Activated CD4-positive, alpha-beta memory T cell treated with anti-CD3 and anti-CD28 coated beads, Interleukin-2, amount 10 ng/mL, durations not matched to agents 7 days and 5 days (primary cell): Measurements from ENCODE around the gene IFI30. TPM values are rescaled to one million over a fixed set of nuclear protein-coding genes. Genes with fewer than 3 reads are reported as not detected.

ENCODE experiments used
- CTCF ChIA-PET: fragments of 350-600 bp; sonication (Branson Sonifier 250); formaldehyde crosslinking; loops from one replicate; lab custom pipeline; 2021; ENCODE audit warnings: antibody characterized with exemption, inconsistent platforms; lab: Charles Lee
- POLR2A ChIA-PET: fragments of 350-600 bp; sonication (Branson Sonifier 250); formaldehyde crosslinking; loops from one replicate; lab custom pipeline; 2021; ENCODE audit warnings: antibody characterized with exemption; lab: Charles Lee
- DNase-seq: peaks from one replicate; pipeline ENCODE4 v3.0.0-alpha.2; 2020
- H3K27ac Mint-ChIP-seq: one replicate; pipeline ENCODE4 v1.8.0; 2021; ENCODE audit warnings: mild to moderate bottlenecking, mixed read lengths
- H3K27me3 Mint-ChIP-seq: one replicate; pipeline ENCODE4 v1.8.0; 2021; ENCODE audit warnings: mixed read lengths
- H3K36me3 Mint-ChIP-seq: one replicate; pipeline ENCODE4 v1.8.0; 2021; ENCODE audit warnings: low read depth, mixed read lengths
- H3K4me1 Mint-ChIP-seq: one replicate; pipeline ENCODE4 v1.8.0; 2021; ENCODE audit warnings: mixed read lengths
- H3K4me3 Mint-ChIP-seq: one replicate; pipeline ENCODE4 v1.8.0; 2021; ENCODE audit warnings: mild to moderate bottlenecking, mixed read lengths
- H3K9me3 Mint-ChIP-seq: one replicate; pipeline ENCODE4 v1.8.0; 2021; ENCODE audit warnings: mixed read lengths
- total RNA-seq, 2 experiments: library from RNA; stranded (reverse); gene quantifications; one replicate each; pipeline ENCODE4 v1.2.3, GENCODE V29; 2021

IFI30 gene
- total RNA-seq, 2 experiments from 2014 or later, result 48.0 to 55.6 TPM

DNA sequence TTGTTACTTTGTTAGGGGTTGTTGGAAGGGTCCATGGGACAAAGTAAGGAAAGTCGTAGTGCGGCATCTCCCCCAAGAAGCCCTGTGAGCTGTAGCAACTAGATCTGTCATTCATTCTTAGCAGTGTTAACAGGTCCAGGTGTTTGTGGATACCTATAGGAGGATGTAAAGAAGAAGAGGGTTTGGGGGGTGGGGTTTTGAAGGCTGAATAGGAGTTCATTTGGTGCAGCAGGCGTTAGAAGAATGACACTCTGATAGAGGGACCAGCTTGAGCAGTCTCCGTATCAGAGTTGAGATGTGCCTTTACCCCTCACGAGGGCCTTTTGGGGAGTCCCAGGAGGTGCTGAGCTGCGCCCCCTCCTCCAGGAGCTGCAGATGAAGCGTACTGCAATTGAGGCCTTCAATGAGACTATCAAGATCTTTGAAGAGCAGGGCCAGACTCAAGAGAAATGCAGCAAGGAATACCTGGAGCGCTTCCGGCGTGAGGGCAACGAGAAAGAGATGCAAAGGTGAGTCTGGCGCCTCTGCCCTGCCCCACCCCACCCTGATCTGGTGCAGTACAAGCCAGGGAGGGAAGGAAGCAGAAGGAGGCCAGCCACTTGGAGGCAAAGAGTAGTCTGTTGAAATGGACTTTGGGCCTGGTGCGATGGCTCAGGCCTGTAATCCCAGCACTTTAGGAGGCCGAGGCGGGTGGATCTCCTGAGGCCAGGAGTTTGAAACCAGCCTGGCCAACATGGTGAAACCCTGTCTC is 7.6 kb upstream of the IFI30 start:
- POLR2A ChIA-PET, result no interaction called here
- H3K27me3 Mint-ChIP-seq, result no peaks in the 10 kb centered on the region
- H3K9me3 Mint-ChIP-seq, result no peaks in the 10 kb centered on the region
- H3K4me3 Mint-ChIP-seq, result no peak overlapping the region
- no peak overlapping the region for H3K27ac Mint-ChIP-seq
- no peak for DNase-seq
- CTCF ChIA-PET, result interaction anchor here (0.6 to 2.7 kb wide), 3 partner anchors 53 to 55 kb away, joined by 3 to 27 read pairs (median 10); no protein-coding TSS in a partner anchor
- H3K36me3 Mint-ChIP-seq, result peaks cover 10% of the 10 kb centered on the region
- peaks cover 4% of the 10 kb centered on the region for H3K4me1 Mint-ChIP-seq

DNA sequence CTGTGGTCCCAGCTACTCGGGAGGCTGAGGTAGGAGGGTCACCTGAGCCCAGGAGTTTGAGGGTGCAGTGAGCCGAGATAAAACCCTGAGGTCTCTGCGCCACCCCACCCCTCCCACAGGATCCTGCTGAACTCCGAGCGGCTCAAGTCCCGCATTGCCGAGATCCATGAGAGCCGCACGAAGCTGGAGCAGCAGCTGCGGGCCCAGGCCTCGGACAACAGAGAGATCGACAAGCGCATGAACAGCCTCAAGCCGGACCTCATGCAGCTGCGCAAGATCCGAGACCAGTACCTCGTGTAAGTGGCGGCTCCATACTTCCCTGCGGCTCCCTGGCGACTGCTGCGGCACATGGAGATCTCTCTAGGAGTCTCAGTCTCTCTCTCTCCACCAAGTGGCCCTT is 6.6 kb upstream of the IFI30 start:
- POLR2A ChIA-PET, result interaction anchor here (1.7 kb wide), 1 partner anchor 57 kb away, joined by 4 read pairs; no protein-coding TSS in a partner anchor
- no peak overlapping the region for H3K27ac Mint-ChIP-seq
- no peak overlapping the region for H3K4me3 Mint-ChIP-seq
- no peaks in the 10 kb centered on the region for H3K4me1 Mint-ChIP-seq
- H3K9me3 Mint-ChIP-seq, result no peaks in the 10 kb centered on the region
- no peak for DNase-seq
- CTCF ChIA-PET, result interaction anchor here (0.5 to 2.4 kb wide), 4 partner anchors 49 to 180 kb away, joined by 3 to 27 read pairs (median 4); no protein-coding TSS in a partner anchor
- H3K27me3 Mint-ChIP-seq, result no peaks in the 10 kb centered on the region
- H3K36me3 Mint-ChIP-seq, result peaks cover 10% of the 10 kb centered on the region

DNA sequence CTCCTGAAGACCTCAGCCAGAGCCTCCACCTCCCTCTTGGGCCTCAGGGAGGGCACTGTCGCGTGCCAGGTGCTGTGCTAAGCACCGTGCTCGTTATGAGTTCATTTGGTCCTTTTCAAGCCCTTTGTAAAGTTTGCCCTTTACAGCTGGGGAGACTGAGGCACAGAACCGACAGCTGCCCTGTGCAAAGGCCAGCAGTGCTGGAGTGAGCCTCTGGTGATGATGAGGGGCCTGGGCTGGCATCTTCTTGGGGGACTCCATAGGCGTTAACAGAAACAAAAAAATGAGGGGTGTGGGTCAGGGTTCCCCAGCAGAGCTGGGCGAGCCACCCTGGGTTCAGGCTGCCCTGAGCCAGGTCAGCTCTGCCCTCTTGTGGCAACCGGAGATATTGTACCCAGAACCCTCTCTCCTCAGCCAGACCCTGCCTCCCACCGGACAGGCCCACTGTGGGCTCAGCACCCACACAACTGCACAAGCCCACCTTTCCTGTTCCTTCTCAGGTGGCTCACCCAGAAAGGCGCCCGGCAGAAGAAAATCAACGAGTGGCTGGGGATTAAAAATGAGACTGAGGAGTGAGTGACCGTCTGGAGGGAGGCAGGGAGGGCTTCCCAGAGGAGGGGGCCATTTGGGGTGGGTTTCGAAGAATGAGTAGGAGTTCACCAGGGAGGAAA is 5.5 kb upstream of the IFI30 start:
- ChIA-PET POLR2A (interaction anchor here (0.8 to 1.7 kb wide), 2 partner anchors 58 to 160 kb away, joined by 3 to 4 read pairs; partner anchors contain the start of gene ARRDC2), CTCF (interaction anchor here (0.5 to 2.4 kb wide), 15 partner anchors 9 to 230 kb away, joined by 3 to 27 read pairs (median 4); partner anchors contain the start of genes MPV17L2 and PIK3R2)
- no peaks in the 10 kb centered on the region for H3K9me3 Mint-ChIP-seq
- H3K27me3 Mint-ChIP-seq, result no peaks in the 10 kb centered on the region
- no peak overlapping the region for H3K27ac Mint-ChIP-seq
- DNase-seq, result peak; percentile 74
- peaks cover 4% of the 10 kb centered on the region for H3K4me1 Mint-ChIP-seq
- peaks cover 10% of the 10 kb centered on the region for H3K36me3 Mint-ChIP-seq
- H3K4me3 Mint-ChIP-seq, result no peak overlapping the region

DNA sequence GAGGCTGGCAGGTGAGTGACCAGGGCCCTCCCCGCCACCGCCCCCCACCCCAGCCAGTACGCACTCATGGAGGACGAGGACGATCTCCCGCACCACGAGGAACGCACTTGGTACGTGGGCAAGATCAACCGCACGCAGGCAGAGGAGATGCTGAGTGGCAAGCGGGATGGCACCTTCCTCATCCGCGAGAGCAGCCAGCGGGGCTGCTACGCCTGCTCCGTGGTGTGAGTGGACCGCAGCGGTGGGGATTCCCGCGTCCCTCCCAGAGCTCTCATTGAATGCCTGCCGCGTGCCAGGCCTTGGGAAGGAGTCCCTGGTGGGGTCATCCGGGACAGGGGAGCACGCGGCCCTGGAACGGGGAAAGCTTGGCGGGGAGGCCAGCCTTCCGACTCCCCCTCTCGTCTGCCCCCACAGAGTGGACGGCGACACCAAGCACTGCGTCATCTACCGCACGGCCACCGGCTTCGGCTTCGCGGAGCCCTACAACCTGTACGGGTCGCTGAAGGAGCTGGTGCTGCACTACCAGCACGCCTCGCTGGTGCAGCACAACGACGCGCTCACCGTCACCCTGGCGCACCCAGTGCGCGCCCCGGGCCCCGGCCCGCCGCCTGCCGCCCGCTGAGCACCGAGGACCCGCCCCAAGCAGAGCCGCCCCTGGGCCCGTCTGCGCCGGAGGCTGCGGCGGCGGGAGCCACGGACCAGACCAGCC is 4.8 kb upstream of the IFI30 start:
- Mint-ChIP-seq H3K4me1 (peaks cover 9% of the 10 kb centered on the region), H3K27me3 (no peaks in the 10 kb centered on the region), H3K9me3 (no peaks in the 10 kb centered on the region), H3K36me3 (peaks cover 10% of the 10 kb centered on the region), H3K27ac (no peak overlapping the region), H3K4me3 (no peak overlapping the region)
- no peak for DNase-seq
- ChIA-PET POLR2A (interaction anchor here (0.8 kb wide), 1 partner anchor 161 kb away, joined by 3 read pairs; the partner anchor contains the start of gene ARRDC2), CTCF (interaction anchor here (0.9 to 2.4 kb wide), 11 partner anchors 11 to 231 kb away, joined by 3 to 27 read pairs (median 5); partner anchors contain the start of genes MPV17L2 and PIK3R2)

DNA sequence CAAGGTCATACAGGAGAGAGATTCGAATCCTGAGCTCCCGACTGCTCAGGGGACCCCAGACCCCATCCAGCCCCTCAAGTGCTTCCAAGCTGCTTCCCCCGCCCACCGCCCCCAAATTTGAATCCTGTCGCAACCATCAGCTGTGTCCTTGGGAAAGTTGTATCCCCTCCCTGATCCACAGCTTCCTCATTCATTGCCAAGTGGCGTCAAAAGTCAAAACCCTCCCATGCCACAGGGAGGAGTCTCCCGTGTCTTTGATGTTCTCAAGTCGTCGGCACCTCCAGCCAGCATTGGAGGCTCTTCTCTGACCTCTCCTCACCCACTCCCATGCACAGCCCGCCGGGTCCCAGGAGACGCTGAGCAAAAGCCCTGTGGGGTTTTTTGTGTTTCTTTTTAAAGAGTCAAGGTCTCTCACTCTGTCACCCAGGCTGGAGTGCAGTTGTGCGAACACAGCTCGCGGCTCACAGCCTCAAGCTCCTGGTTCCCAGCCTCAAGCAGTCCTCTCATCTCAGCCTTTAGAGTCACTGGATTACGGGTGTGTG is 2.8 kb upstream of the IFI30 start:
- CTCF ChIA-PET, result interaction anchor here (0.7 to 1.8 kb wide), 5 partner anchors 22 to 59 kb away, joined by 3 to 7 read pairs (median 3); partner anchors contain the start of gene MPV17L2
- H3K36me3 Mint-ChIP-seq, result peaks cover 7% of the 10 kb centered on the region
- no peaks in the 10 kb centered on the region for H3K27me3 Mint-ChIP-seq
- no peak overlapping the region for H3K27ac Mint-ChIP-seq
- no peaks in the 10 kb centered on the region for H3K9me3 Mint-ChIP-seq
- DNase-seq, result no peak
- POLR2A ChIA-PET, result interaction anchor here (1.2 kb wide), 1 partner anchor 19 kb away, joined by 3 read pairs; no protein-coding TSS in a partner anchor
- peaks cover 26% of the 10 kb centered on the region for H3K4me1 Mint-ChIP-seq
- H3K4me3 Mint-ChIP-seq, result no peak overlapping the region

DNA sequence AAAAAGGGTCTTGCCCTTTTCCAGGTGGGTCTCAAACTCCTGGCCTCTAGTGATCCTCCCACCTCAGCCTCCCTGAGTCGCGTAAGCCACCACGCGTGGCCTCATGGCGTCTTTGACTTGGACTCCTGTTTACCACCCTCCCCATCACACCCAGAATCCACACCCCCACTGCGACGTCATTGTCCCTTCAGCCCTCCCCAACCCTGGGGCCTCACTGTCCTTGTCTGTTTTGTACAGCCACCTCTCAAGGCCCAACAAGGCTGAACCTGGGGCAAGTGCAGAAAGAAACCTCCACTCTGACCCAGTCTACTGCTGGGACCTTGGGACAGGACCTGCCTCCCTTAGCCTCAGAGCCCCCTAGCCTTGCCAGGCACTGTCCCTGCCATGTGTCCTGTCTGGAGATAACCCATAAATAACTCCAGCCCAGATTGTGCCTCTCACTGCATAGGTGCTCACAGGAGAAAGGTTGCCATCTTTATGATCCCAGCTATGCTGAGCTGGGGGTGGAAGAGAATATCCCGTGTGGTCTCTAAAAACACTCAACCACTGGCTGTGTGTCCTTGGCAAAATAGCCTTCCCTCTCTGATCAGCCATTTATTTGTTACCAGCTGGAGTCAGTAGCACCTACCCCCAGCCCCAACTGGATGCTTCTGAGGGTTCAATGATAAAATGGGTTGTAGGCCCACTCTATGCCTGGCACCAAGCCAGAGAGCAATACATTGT is 1.8 kb upstream of the IFI30 start:
- no peak overlapping the region for H3K4me3 Mint-ChIP-seq
- no peak overlapping the region for H3K27ac Mint-ChIP-seq
- ChIA-PET CTCF (interaction anchor here (0.7 to 1.8 kb wide), 3 partner anchors 52 to 60 kb away, joined by 3 to 7 read pairs (median 3); no protein-coding TSS in a partner anchor), POLR2A (interaction anchor here (1.2 to 1.5 kb wide), 2 partner anchors 11 to 20 kb away, joined by 3 to 5 read pairs; no protein-coding TSS in a partner anchor)
- H3K27me3 Mint-ChIP-seq, result no peaks in the 10 kb centered on the region
- DNase-seq, result no peak
- peaks cover 26% of the 10 kb centered on the region for H3K4me1 Mint-ChIP-seq
- no peaks in the 10 kb centered on the region for H3K9me3 Mint-ChIP-seq
- H3K36me3 Mint-ChIP-seq, result peaks cover 8% of the 10 kb centered on the region

DNA sequence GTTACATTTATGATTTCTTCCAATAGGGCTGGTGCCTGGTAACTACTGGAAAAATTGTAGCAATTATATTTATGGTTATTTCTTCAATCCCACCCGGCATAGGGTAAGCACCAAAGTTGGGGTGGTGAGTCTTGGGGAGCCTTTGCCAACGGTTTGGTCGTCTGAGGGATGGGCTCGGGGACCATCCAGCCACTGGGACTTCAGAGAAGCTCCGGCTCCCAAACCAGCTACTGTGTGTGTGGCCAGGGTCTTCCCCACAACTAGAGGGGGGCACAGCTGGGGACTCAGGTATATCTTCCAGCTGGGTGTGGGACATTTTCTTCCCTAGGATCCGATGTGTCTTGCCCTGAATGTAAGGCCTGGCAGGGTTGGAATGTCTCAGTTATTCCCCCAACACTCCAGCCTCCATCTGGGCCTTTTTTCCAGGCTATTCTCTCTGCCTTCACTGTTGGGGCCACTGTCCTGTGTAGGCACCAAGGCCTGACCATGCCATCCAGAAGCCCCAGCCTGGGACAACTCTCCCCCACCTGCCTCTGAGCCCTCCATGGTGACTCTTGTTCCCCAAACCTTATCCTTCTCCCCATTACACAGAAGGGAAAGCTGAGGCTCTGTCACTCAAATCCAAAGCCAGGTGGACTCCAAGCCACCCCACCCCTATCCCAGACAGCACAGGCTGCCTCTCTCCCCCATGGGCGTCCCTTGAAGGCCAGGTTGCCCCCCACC is 1.1 kb upstream of the IFI30 start:
- POLR2A ChIA-PET, result interaction anchor here (1.5 kb wide), 1 partner anchor 12 kb away, joined by 5 read pairs; no protein-coding TSS in a partner anchor
- Mint-ChIP-seq H3K4me1 (peaks cover 26% of the 10 kb centered on the region), H3K36me3 (peaks cover 14% of the 10 kb centered on the region), H3K27ac (peak overlapping the region; percentile 31), H3K27me3 (no peaks in the 10 kb centered on the region), H3K9me3 (no peaks in the 10 kb centered on the region), H3K4me3 (peak overlapping the region; percentile 51)
- DNase-seq, result no peak
- CTCF ChIA-PET, result no interaction called here

DNA sequence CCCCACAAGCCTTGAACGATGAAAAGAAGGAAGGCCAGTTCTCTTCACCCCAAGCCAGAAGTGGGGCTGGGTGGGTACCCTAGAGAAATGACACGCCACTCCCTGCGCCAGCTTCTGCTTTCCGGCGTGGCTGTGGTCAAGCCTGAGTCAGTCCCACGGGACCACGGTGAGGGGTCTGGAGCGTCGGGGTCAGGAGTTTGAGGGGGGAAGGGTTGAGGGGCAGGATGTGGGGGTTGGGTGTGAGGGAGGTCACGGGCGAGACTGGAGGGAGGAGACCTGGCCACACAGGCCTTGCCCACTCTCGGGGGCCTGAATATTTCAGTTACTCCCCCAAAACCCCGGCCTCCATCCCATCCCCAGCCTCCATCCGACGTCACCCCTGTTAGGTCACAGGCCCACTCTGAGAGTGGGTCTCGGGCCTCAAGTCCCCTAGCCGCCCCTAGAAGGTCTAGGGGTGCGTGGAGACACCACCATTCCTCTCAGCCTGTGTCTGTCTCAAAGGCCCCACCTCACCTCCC is 500 bp upstream of the IFI30 start:
- Mint-ChIP-seq H3K27me3 (no peaks in the 10 kb centered on the region), H3K4me1 (peaks cover 26% of the 10 kb centered on the region), H3K27ac (no peak overlapping the region), H3K9me3 (no peaks in the 10 kb centered on the region), H3K4me3 (peak overlapping the region; percentile 85), H3K36me3 (peaks cover 17% of the 10 kb centered on the region)
- ChIA-PET CTCF (no interaction called here), POLR2A (interaction anchor here (1.5 kb wide), 1 partner anchor 12 kb away, joined by 5 read pairs; no protein-coding TSS in a partner anchor)
- DNase-seq, result no peak

DNA sequence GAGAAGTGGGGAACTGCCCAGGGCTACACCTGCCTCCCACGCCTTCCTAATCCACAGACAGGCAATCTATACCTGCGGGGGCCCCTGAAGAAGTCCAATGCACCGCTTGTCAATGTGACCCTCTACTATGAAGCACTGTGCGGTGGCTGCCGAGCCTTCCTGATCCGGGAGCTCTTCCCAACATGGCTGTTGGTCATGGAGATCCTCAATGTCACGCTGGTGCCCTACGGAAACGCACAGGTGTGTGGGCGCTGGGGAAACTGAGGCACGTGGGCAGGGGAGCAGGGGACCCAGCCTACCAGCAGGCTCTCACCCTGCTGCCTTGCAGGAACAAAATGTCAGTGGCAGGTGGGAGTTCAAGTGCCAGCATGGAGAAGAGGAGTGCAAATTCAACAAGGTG is 1.4 kb downstream of the IFI30 start:
- Mint-ChIP-seq H3K9me3 (no peaks in the 10 kb centered on the region), H3K36me3 (peaks cover 21% of the 10 kb centered on the region), H3K4me3 (peak overlapping the region; percentile 85), H3K27me3 (no peaks in the 10 kb centered on the region), H3K27ac (peak overlapping the region; percentile 26), H3K4me1 (peaks cover 26% of the 10 kb centered on the region)
- ChIA-PET POLR2A (interaction anchor here (0.7 to 2.2 kb wide), 5 partner anchors 9 to 148 kb away, joined by 3 to 10 read pairs (median 7); partner anchors contain the start of gene LSM4), CTCF (interaction anchor here (1.2 to 2.0 kb wide), 4 partner anchors 15 to 154 kb away, joined by 3 to 9 read pairs (median 4); partner anchors contain the start of gene MPV17L2)
- no peak for DNase-seq

DNA sequence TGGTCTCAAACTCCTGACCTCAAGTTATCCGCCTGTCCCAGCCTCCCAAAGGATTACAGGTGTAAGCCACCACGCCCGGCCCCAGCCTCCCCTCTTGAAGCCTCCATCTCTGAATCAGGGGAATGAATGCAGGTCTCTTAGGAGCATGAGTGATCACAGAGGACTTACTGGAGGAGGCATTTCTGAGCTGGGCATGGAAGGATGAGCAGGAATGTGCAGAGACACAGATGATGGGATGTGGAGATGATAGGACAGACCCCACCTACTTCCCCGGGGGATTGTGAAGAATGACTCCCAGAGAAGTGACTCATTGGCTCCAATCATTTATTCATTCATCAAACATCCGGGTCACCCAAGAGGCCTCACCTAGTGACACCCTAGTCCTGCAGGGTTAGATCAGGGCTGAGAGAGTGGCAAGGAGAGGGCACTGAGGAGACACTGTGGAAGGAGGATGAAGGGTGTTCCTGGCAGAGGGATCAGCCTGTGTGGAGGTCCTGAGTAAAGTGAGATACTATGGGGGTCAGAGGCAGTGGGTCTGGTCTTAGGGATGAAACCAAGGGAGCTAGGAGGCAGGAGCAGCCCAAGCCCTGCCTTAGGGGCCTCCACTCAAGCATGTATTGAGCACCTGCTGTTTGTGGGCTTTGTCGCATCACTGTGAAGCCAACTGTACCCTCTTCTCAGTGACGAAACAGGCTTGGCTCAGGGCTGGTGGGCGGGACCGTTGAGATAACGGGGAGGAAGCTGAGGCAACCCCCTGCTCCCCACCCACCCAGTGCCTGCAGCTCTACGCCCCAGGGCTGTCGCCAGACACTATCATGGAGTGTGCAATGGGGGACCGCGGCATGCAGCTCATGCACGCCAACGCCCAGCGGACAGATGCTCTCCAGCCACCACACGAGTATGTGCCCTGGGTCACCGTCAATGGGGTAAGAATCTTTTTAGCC is 3.0 kb downstream of the IFI30 start:
- Mint-ChIP-seq H3K9me3 (no peaks in the 10 kb centered on the region), H3K36me3 (peaks cover 21% of the 10 kb centered on the region), H3K4me1 (peaks cover 26% of the 10 kb centered on the region), H3K4me3 (no peak overlapping the region), H3K27me3 (no peaks in the 10 kb centered on the region), H3K27ac (no peak overlapping the region)
- ChIA-PET POLR2A (interaction anchor here (1.5 kb wide), 1 partner anchor 25 kb away, joined by 3 read pairs; no protein-coding TSS in a partner anchor), CTCF (interaction anchor here (0.6 to 1.7 kb wide), 3 partner anchors 9 to 85 kb away, joined by 3 to 7 read pairs (median 4); partner anchors contain the start of gene MPV17L2)
- no peak for DNase-seq
